ENCODE results near the gene TM4SF4. TPM values are rescaled to one million over a fixed set of nuclear protein-coding genes. Genes with fewer than 3 reads are reported as not detected.
A peak's percentile ranks its signal among the peaks of the same experiment; 100 is the strongest.

The TM4SF4 gene
- total RNA-seq, 4 donors from 2014 or later, result 0.24 to 0.65 TPM; not detected in 2

GRCh38 chr3:149541091-149541491, 66.6 kb downstream of the TM4SF4 start:
- no peak for DNase-seq (ENCODE audit: low spot score)
- no peak for ATAC-seq (ENCODE audit: low FRiP score)
- TF ChIP-seq CTCF (IDR thresholded peaks at IDR 0.05), result no peak

DNA sequence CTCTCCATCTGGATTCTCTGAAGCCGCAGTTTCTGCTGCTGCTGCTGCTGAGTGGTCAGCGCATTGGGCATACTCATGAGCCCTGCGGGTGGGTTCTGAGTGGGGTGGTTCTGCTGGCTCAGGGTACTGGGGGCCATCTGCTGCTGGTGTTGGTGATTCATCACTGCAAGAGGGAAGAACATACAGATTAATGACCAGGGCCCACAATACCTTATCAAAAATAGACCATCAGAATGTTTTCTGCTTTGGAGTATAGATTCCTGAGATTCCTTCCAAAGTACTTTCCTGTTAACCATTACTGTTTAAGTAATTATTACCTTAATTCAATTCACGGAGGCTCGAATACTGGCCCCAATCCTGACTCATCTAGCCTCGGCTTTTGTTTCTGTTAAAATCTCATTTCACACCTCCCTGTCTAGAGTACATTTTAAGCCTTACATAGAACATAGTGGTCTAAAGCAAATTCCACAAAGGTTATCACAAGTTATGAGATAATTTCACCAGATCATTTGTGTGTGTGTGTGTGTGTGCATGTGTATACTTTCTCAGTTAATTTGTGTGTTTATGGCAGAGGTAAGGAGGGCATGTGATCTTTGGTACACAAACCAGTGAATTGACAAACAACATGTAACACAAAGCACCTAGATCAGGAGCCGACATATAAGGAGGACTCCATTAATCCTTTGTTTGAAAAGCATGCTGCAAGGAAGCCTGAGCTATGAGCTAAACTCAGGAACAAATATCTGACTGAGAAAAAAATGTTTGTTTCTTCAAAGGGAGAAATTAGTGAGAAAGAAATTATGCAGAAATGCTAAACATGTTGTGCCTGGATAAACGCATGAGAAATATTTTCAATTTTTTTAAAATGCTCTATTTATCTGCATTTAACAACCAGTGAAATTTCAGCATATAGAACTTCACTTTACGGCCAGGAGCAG, 68.1 kb downstream of the TM4SF4 start:
- ATAC-seq (ENCODE audit: low FRiP score) (no peak), DNase-seq (ENCODE audit: low spot score) (no peak)
- no peak for TF ChIP-seq CTCF (IDR thresholded peaks at IDR 0.05)

- DNase-seq (ENCODE audit: low spot score), result no peak
- TF ChIP-seq CTCF (IDR thresholded peaks at IDR 0.05), result no peak
- no peak for ATAC-seq (ENCODE audit: low FRiP score)
These were observed 70.6 kb downstream of the TM4SF4 start for GRCh38 chr3:149545049-149545448.

- no peak for TF ChIP-seq CTCF (IDR thresholded peaks at IDR 0.05)
- ATAC-seq (ENCODE audit: low FRiP score), result no peak
These were observed 72.9 kb downstream of the TM4SF4 start for GRCh38 chr3:149547413-149547812.

GRCh38 chr3:149547954-149548668, 73.6 kb downstream of the TM4SF4 start:
- ATAC-seq (ENCODE audit: low FRiP score) (peak; percentile 95), DNase-seq (ENCODE audit: low spot score) (no peak)
- no peak for TF ChIP-seq CTCF (IDR thresholded peaks at IDR 0.05)

More at GRCh38 chr3:149547413-149547812, 72.9 kb downstream of the TM4SF4 start:
- DNase-seq (ENCODE audit: low spot score), result no peak

DNA sequence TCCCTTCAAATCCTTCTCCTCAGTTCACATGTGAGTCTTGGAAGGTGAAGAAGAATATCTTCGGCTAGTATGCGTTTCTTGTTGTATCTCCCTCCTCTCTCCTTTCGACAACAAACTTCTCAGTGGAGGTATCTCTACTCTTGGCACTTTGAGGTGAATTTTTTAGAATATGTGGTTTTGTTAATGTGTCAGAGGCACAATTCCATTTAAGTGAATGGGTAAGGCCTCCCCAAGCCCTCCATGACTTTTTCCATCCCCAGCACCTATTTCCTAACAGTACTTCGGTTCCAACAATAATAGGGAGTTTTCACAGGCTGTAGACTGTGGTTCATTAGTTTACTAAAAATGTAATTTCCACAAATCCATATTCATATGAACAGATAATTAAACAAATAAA, 74.2 kb downstream of the TM4SF4 start:
- ATAC-seq (ENCODE audit: low FRiP score) (no peak), DNase-seq (ENCODE audit: low spot score) (no peak)
- TF ChIP-seq CTCF (IDR thresholded peaks at IDR 0.05), result no peak
